SU-DHL-6 (cell line): ENCODE measurements around the gene LRRC43.

Experiments used
- H2AFZ ChIP-seq: fragments of 200-600 bp; sonication (generic); 2 replicates; pipeline ENCODE4 v1.6.1; 2014; ENCODE audit warnings: low read depth, mild to moderate bottlenecking, moderate library complexity, mixed read lengths, antibody characterized with exemption, low read length; ENCODE audit not compliant: severe bottlenecking
- H3F3A ChIP-seq: fragments of 200-600 bp; shearing (Covaris generic); 2 replicates; pipeline ENCODE4 v1.6.0; 2016; ENCODE audit warnings: antibody characterized with exemption, mild to moderate bottlenecking; ENCODE audit not compliant: insufficient read depth
- H3K27ac ChIP-seq: fragments of 200-600 bp; sonication (generic); 2 replicates; pipeline ENCODE4 v1.5.1; 2016; ENCODE audit warnings: low read depth, mild to moderate bottlenecking, low read length, moderate library complexity, mixed read lengths
- H3K27me3 ChIP-seq: fragments of 200-600 bp; sonication (generic), shearing (Covaris generic); 2 replicates; pipeline ENCODE4 v1.6.0; 2014; ENCODE audit warnings: mild to moderate bottlenecking, low read length
- H3K36me3 ChIP-seq: fragments of 200-600 bp; sonication (generic); 2 replicates; pipeline ENCODE4 v1.6.1; 2014; ENCODE audit warnings: mild to moderate bottlenecking, low read length, mixed read lengths
- H3K4me2 ChIP-seq: fragments of 300-600, 200-600 bp; shearing (Covaris generic), sonication (generic); 2 replicates; pipeline ENCODE4 v1.6.0; 2014; ENCODE audit warnings: low read length, low read depth, mild to moderate bottlenecking; ENCODE audit not compliant: poor library complexity, severe bottlenecking
- H3K4me3 ChIP-seq: fragments of 200-600 bp; sonication (generic); 2 replicates; pipeline ENCODE4 v1.5.1; 2014; ENCODE audit warnings: antibody characterized with exemption, low read length, mild to moderate bottlenecking, mixed read lengths; ENCODE audit not compliant: insufficient read depth, poor library complexity, severe bottlenecking
- H3K79me2 ChIP-seq: fragments of 200-600 bp; sonication (generic); 2 replicates; pipeline ENCODE4 v1.6.1; 2014; ENCODE audit warnings: mild to moderate bottlenecking, low read length, moderate library complexity; ENCODE audit not compliant: insufficient read depth
- H3K9ac ChIP-seq: fragments of 200-600 bp; sonication (generic); 2 replicates; pipeline ENCODE4 v1.7.0; 2014; ENCODE audit warnings: mild to moderate bottlenecking, low read length
- H3K9me2 ChIP-seq: fragments of 200-600 bp; sonication (generic); replicated peaks from 2 replicates; pipeline ENCODE4 v1.6.1; 2014; ENCODE audit warnings: low read length; ENCODE audit not compliant: insufficient read depth
- H3K9me3 ChIP-seq: fragments of 200-600 bp; sonication (generic); 2 replicates; pipeline ENCODE4 v1.6.1; 2014; ENCODE audit warnings: low read length, mixed read lengths; ENCODE audit not compliant: insufficient read depth
- H4K20me1 ChIP-seq: fragments of 200-600 bp; sonication (generic); 2 replicates; pipeline ENCODE4 v1.6.1; 2014; ENCODE audit warnings: low read depth, mild to moderate bottlenecking, antibody characterized with exemption, low read length, moderate library complexity, mixed read lengths
- EZH2phosphoT487 ChIP-seq: fragments of 200-600 bp; sonication (generic), shearing (Covaris generic); conservative IDR thresholded peaks from 2 replicates; pipeline ENCODE4 v1.6.1; 2018; ENCODE audit warnings: mild to moderate bottlenecking, antibody characterized with exemption, low read length, moderate library complexity, mixed read lengths
- TF ChIP-seq, protein P1 (sequence below): fragments of 200-600 bp; sonication (generic); IDR thresholded peaks from one replicate; pipeline ENCODE4 v1.5.1; 2017; ENCODE audit warnings: antibody characterized with exemption, mild to moderate bottlenecking, low read length, moderate library complexity; ENCODE audit not compliant: insufficient read depth, poor library complexity, severe bottlenecking

Gene LRRC43

DNA sequence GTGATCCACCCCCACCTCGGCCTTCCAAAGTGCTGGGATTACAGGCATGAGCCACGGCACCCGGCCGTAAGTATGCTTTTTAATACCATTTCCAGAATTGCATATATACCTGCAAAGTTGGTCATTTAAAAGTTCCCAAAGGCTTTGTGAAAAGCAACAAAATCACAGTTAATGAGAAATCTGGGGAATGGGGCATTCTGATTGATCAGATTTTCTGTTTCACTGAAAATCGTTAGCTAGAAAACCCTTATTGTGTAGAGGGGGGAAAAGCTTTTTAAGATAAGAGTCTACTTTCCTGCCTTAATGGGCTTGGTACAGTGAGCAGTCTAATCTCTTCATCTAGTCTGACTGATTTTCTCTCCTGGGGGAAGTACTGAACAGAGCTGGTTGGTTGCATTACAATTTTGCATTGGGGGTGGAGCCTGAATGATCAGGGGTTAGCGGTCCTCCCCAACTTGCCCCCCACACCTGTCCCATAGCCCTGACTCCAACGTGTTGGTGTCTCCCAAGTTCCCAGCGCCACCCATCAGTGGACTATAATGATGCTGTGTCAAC lies 32.7 kb upstream of the LRRC43 start:
- H4K20me1 ChIP-seq = no peaks in the 10 kb centered on the region
- no peak overlapping the region for H2AFZ ChIP-seq
- H3K27ac ChIP-seq = no peak overlapping the region
- H3K79me2 ChIP-seq = no peaks in the 10 kb centered on the region
- H3K4me3 ChIP-seq = no peak overlapping the region
- no peaks in the 10 kb centered on the region for H3K9me3 ChIP-seq
- H3K27me3 ChIP-seq = no peaks in the 10 kb centered on the region
- no peak overlapping the region for H3K9ac ChIP-seq
- no peaks in the 10 kb centered on the region for H3K9me2 ChIP-seq
- TF ChIP-seq EZH2phosphoT487 = no peak
- TF ChIP-seq, protein P1, sequence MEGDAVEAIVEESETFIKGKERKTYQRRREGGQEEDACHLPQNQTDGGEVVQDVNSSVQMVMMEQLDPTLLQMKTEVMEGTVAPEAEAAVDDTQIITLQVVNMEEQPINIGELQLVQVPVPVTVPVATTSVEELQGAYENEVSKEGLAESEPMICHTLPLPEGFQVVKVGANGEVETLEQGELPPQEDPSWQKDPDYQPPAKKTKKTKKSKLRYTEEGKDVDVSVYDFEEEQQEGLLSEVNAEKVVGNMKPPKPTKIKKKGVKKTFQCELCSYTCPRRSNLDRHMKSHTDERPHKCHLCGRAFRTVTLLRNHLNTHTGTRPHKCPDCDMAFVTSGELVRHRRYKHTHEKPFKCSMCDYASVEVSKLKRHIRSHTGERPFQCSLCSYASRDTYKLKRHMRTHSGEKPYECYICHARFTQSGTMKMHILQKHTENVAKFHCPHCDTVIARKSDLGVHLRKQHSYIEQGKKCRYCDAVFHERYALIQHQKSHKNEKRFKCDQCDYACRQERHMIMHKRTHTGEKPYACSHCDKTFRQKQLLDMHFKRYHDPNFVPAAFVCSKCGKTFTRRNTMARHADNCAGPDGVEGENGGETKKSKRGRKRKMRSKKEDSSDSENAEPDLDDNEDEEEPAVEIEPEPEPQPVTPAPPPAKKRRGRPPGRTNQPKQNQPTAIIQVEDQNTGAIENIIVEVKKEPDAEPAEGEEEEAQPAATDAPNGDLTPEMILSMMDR = no peak
- H3F3A ChIP-seq = no peaks in the 10 kb centered on the region
- H3K36me3 ChIP-seq = no peaks in the 10 kb centered on the region
- no peak overlapping the region for H3K4me2 ChIP-seq

DNA sequence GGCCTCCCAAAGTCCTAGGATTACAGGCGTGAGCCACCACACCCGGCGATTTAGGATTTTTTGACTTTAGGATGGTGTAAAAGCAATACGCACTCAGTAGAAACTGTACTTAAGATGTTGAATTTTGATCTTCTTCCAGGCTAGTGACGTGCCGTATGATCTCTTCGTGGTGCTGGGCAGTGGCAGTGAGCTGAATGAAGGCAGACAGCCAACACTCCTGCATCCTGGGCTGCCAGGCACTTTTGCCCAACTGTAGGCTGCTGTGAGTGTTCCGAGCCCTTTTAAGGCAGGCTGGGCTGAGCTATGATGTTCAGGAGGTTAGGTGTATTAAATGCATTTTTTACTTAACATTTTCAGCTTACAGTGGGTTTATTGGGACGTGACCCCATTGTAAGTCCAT lies 30.2 kb upstream of the LRRC43 start:
- H3K36me3 ChIP-seq = no peaks in the 10 kb centered on the region
- no peaks in the 10 kb centered on the region for H4K20me1 ChIP-seq
- TF ChIP-seq, protein P1 = no peak
- TF ChIP-seq EZH2phosphoT487 = no peak
- H3F3A ChIP-seq = no peaks in the 10 kb centered on the region
- H3K79me2 ChIP-seq = no peaks in the 10 kb centered on the region
- H3K9ac ChIP-seq = no peak overlapping the region
- no peak overlapping the region for H3K4me2 ChIP-seq
- no peaks in the 10 kb centered on the region for H3K27me3 ChIP-seq
- H3K9me2 ChIP-seq = no peaks in the 10 kb centered on the region
- no peak overlapping the region for H2AFZ ChIP-seq
- no peaks in the 10 kb centered on the region for H3K9me3 ChIP-seq
- no peak overlapping the region for H3K4me3 ChIP-seq
- no peak overlapping the region for H3K27ac ChIP-seq

DNA sequence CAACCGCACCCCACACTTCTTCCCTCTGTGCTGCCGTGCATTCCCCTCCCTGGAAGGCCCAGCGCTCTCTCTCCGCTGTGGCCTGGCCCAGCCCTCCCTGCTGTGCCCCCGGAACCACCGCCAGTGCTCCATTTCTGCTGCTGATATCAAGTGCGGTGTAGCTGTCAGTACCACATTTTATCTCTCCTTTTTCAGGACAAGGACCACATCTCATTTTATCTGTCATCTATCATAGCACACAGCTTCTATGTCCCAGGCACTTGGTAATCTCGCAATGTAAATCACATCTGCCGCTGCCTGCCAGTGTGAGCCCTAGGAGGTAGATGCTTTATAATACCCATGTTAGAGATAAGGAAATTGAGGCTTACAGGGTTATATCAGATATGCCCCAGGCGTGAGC lies 27.2 kb upstream of the LRRC43 start:
- TF ChIP-seq, protein P1 = no peak
- TF ChIP-seq EZH2phosphoT487 = no peak
- no peaks in the 10 kb centered on the region for H4K20me1 ChIP-seq
- no peak overlapping the region for H3K27ac ChIP-seq
- H3K4me2 ChIP-seq = no peak overlapping the region
- no peaks in the 10 kb centered on the region for H3K9me2 ChIP-seq
- no peaks in the 10 kb centered on the region for H3K9me3 ChIP-seq
- H3K9ac ChIP-seq = no peak overlapping the region
- no peaks in the 10 kb centered on the region for H3K79me2 ChIP-seq
- H2AFZ ChIP-seq = no peak overlapping the region
- H3F3A ChIP-seq = no peaks in the 10 kb centered on the region
- H3K4me3 ChIP-seq = no peak overlapping the region
- H3K36me3 ChIP-seq = no peaks in the 10 kb centered on the region
- H3K27me3 ChIP-seq = no peaks in the 10 kb centered on the region
